Esophagus muscularis mucosa (tissue), 3 donors: ENCODE measurements around the gene EXOC1.

Experiments used
- CTCF ChIP-seq, 3 experiments: fragments of 200-600 bp in 2 of 3; fragments of 450-650 bp in 1 of 3; sonication (generic) in 2 of 3; IDR thresholded peaks; one replicate each; pipeline ENCODE4 v1.5.1; 2017 to 2019; ENCODE audit warnings: antibody characterized with exemption in 3 of 3, mild to moderate bottlenecking in 2 of 3, moderate library complexity in 1 of 3
- POLR2AphosphoS5 ChIP-seq, 2 donors: sonication (generic); formaldehyde crosslinking; IDR thresholded peaks; one replicate each; pipeline ENCODE4 v1.6.1; 2017; ENCODE audit warnings: antibody characterized with exemption in 2 of 2

GRCh38 chr4:55874831-55875230, 21.4 kb downstream of the EXOC1 start:
- TF ChIP-seq CTCF (IDR thresholded peaks at IDR 0.05) (no peak), POLR2AphosphoS5 (IDR thresholded peaks at IDR 0.05) (no peak)
